ENCODE results near the gene C12orf76. TPM values are rescaled to one million over a fixed set of nuclear protein-coding genes. Genes with fewer than 3 reads are reported as not detected.
A peak's percentile ranks its signal among the peaks of the same experiment; 100 is the strongest.

C12orf76 gene
- total and polyA plus RNA-seq, 9 of the 15 experiments (the other 6 are each of a cell fraction or from before 2014, with no cell fraction given) = 6.3 to 38.6 (median 12.3) TPM

DNA sequence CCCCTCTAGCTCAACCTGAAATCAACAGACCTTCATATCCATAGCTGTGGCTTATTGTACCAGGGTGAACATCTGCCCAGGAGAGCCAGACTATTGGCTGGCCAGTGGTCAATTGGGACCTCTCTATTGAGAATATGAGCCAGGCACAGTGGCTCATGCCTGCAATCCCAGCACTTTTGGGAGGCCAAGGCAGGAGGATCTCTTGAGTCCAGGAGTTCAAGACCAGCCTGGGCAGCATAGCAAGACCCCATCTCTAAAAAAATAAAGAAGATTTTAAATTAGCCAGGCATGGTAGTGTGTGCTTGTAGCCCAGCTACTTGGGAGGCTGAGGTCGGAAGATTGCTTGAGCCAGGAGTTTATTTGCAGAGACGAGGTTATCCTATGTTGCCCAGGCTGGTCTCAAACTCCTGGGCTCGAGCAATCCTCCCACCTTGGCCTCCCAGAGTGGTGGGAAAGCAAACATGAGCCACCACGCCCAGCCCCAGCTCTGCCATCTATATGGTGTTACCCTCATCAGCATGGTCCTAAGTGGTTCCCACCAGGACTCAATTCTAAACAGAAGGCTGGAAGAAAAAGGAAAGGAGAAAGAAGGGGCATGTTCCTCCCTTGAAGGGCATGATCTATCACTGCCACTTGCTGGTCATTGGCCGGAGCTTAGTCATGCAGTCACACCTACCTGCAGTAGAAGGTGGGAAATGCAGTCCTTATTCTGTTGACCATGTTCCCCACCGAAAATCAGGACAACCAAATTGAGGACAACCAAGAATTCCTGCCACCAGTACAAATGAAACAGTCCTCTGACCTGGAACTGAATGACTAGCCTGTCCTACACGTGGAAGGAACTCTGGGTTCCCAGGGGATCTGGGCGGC lies 42.2 kb upstream of the C12orf76 start:
- H2AFZ ChIP-seq (ENCODE audit: low read depth, low read length) = no peak overlapping the region
- no peaks in the 10 kb centered on the region for H3K36me3 ChIP-seq (ENCODE audit: control insufficient read depth, insufficient read depth, low read length)
- no peak overlapping the region for H3K4me2 ChIP-seq (ENCODE audit: insufficient read depth, low read length)
- H3K27me3 ChIP-seq (ENCODE audit: control insufficient read depth in 2 of 2, insufficient read depth in 2 of 2, low read length in 2 of 2) = no peaks in the 10 kb centered on the region
- no peak for DNase-seq (ENCODE audit: extremely low read depth in 1 of 4, low spot score in 3 of 4)
- no TSS peak for BruUV-seq (replicated peaks)
- WGBS (ENCODE audit: insufficient coverage, low coverage, missing lambda C conversion rate) = 57% methylated on average over 8 of the region's 8 CpGs
- intact Hi-C loops (cut with micrococcal nuclease) = no loop called here
- no peak overlapping the region; a peak in 1 of 4 replicates for H3K9ac ChIP-seq (ENCODE audit: insufficient read depth in 1 of 2, low read depth in 2 of 2, low read length in 2 of 2)
- no peak for FAIRE-seq
- H3K4me1 ChIP-seq (replicated peaks in 1 of 2; ENCODE audit: control insufficient read depth in 2 of 2, insufficient read depth in 2 of 2, low read length in 2 of 2) = peaks cover 24 to 42% of the 10 kb centered on the region in 2 experiments
- no peak overlapping the region for H3K27ac ChIP-seq (ENCODE audit: extremely low read depth, low read depth, low read length)
- no peaks in the 10 kb centered on the region for H4K20me1 ChIP-seq (replicated peaks; ENCODE audit: control insufficient read depth, insufficient read depth, low read length)
- ATAC-seq = no peak
- no peaks in the 10 kb centered on the region for H3K9me1 ChIP-seq (ENCODE audit: control insufficient read depth, insufficient read depth, low read length)
- no peaks in the 10 kb centered on the region; the same call in 1 of the 2 replicates for H3K9me3 ChIP-seq (replicated peaks; ENCODE audit: control insufficient read depth, insufficient read depth, low read depth, low read length)
- POLR2A ChIA-PET = interaction anchor here (1.4 kb wide), 1 partner anchor 11 kb away, joined by 6 read pairs; no protein-coding TSS in a partner anchor
- no peaks in the 10 kb centered on the region for H3K79me2 ChIP-seq (ENCODE audit: control insufficient read depth, insufficient read depth, low read length)
- CTCF ChIA-PET (ENCODE audit: low intra/inter-chr PET ratio) = interaction anchor here (0.5 kb wide), 1 partner anchor 18 kb away, joined by 3 read pairs; no protein-coding TSS in a partner anchor
- in situ Hi-C loops (cut with MboI) = loop anchor here (10.0 kb wide), 1 partner anchor 504 kb away; no protein-coding TSS in a partner anchor
- no peak overlapping the region for H3K4me3 ChIP-seq
- TF ChIP-seq REST (IDR thresholded peaks at IDR 0.05; ENCODE audit: borderline replicate concordance) = peak; percentile 12; the same call in 1 of the 2 replicates
- TF ChIP-seq REST (CRISPR knock-in tag; IDR thresholded peaks at IDR 0.05; ENCODE audit: low read depth) = no peak
- peak; percentile 49; the same call in 1 of the 2 replicates for TF ChIP-seq BCOR (IDR thresholded peaks at IDR 0.05)
- no peak for TF ChIP-seq LCOR (CRISPR knock-in tag; IDR thresholded peaks at IDR 0.05)
- no peak for TF ChIP-seq MYNN (IDR thresholded peaks at IDR 0.05)
- TF ChIP-seq MYNN (CRISPR knock-in tag; IDR thresholded peaks at IDR 0.05) = no peak
- TF ChIP-seq ZNF121 (CRISPR knock-in tag; conservative IDR thresholded peaks at IDR 0.05) = peak; percentile 76
- TF ChIP-seq, protein P1, sequence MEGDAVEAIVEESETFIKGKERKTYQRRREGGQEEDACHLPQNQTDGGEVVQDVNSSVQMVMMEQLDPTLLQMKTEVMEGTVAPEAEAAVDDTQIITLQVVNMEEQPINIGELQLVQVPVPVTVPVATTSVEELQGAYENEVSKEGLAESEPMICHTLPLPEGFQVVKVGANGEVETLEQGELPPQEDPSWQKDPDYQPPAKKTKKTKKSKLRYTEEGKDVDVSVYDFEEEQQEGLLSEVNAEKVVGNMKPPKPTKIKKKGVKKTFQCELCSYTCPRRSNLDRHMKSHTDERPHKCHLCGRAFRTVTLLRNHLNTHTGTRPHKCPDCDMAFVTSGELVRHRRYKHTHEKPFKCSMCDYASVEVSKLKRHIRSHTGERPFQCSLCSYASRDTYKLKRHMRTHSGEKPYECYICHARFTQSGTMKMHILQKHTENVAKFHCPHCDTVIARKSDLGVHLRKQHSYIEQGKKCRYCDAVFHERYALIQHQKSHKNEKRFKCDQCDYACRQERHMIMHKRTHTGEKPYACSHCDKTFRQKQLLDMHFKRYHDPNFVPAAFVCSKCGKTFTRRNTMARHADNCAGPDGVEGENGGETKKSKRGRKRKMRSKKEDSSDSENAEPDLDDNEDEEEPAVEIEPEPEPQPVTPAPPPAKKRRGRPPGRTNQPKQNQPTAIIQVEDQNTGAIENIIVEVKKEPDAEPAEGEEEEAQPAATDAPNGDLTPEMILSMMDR (IDR thresholded peaks at IDR 0.05 in 2 of 3, conservative IDR thresholded peaks at IDR 0.05 in 1 of 3; ENCODE audit: insufficient read depth in 2 of 3, low read depth in 1 of 3, low read length in 3 of 3) = 0 out of 6 replicates have a peak, but pooled peaks of 1 of the 3 experiments have one; percentile 12
- TF ChIP-seq E2F6 (IDR thresholded peaks at IDR 0.05; ENCODE audit: borderline replicate concordance in 1 of 2, extremely low read depth in 1 of 2, insufficient read depth in 1 of 2, insufficient read length in 1 of 2, low read depth in 1 of 2, low read length in 1 of 2, poor library complexity in 1 of 2, severe bottlenecking in 1 of 2) = peak in 1 of 2 experiments; percentile 23

All from K562 (cell line).